Progenitor cell of endocrine pancreas (in vitro differentiated cells): Measurements from ENCODE around the gene PPM1K. TPM values are rescaled to one million over a fixed set of nuclear protein-coding genes. Genes with fewer than 3 reads are reported as not detected.

ENCODE experiments used
- DNase-seq: peaks from one replicate; pipeline ENCODE4 v3.0.0; 2021; ENCODE audit warnings: low spot score; ENCODE audit not compliant: unreplicated experiment
- H3K27ac Mint-ChIP-seq: 2 replicates; pipeline ENCODE4 v1.8.0; 2021; ENCODE audit warnings: mild to moderate bottlenecking, moderate library complexity, mixed read lengths
- H3K27me3 Mint-ChIP-seq: 2 replicates; pipeline ENCODE4 v1.8.0; 2021; ENCODE audit warnings: mixed read lengths
- H3K36me3 Mint-ChIP-seq: 2 replicates; pipeline ENCODE4 v1.8.0; 2022; ENCODE audit warnings: mixed read lengths; ENCODE audit not compliant: insufficient read depth
- H3K4me1 Mint-ChIP-seq: 2 replicates; pipeline ENCODE4 v1.8.0; 2021; ENCODE audit warnings: low read depth, mixed read lengths
- H3K4me3 Mint-ChIP-seq: 2 replicates; pipeline ENCODE4 v1.8.0; 2021; ENCODE audit warnings: low read depth, mild to moderate bottlenecking, moderate library complexity, mixed read lengths
- H3K9me3 Mint-ChIP-seq: 2 replicates; pipeline ENCODE4 v1.8.0; 2021; ENCODE audit warnings: low read depth, mixed read lengths
- total RNA-seq: library from RNA; stranded (reverse); gene quantifications from 2 replicates; pipeline ENCODE4 v1.2.1, GENCODE V29; 2021
- TF ChIP-seq, protein P1 (sequence below): fragments of 200-600 bp; sonication (generic); IDR thresholded peaks from one replicate; pipeline ENCODE4 v1.5.0; 2021; ENCODE audit warnings: antibody characterized with exemption, mild to moderate bottlenecking; ENCODE audit not compliant: unreplicated experiment

The PPM1K gene
- total RNA-seq, 1 donor from 2014 or later: 19.6 TPM

DNA sequence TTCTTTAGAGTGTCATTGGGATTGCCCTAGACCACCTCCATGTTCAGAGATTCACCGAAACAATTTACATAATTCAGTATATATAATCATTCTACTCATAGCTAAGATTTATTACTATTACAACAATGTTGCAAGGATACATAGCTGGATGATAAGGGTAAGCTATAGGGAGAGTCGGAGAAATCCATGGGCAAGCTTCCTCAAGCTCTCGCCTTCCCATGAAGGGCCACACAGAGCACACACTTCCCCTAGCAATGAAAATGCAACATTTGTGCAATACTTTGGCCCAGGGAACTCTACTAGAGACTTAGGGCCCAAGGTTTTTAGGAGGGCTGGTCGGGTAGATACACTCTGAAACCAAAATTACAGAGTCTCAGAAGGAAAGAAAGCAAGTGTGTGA, 76.2 kb downstream of the PPM1K start:
- H3K4me3 Mint-ChIP-seq: no peak overlapping the region
- peaks cover 10% of the 10 kb centered on the region for H3K27me3 Mint-ChIP-seq
- H3K27ac Mint-ChIP-seq: no peak overlapping the region
- DNase-seq: no peak
- TF ChIP-seq, protein P1, sequence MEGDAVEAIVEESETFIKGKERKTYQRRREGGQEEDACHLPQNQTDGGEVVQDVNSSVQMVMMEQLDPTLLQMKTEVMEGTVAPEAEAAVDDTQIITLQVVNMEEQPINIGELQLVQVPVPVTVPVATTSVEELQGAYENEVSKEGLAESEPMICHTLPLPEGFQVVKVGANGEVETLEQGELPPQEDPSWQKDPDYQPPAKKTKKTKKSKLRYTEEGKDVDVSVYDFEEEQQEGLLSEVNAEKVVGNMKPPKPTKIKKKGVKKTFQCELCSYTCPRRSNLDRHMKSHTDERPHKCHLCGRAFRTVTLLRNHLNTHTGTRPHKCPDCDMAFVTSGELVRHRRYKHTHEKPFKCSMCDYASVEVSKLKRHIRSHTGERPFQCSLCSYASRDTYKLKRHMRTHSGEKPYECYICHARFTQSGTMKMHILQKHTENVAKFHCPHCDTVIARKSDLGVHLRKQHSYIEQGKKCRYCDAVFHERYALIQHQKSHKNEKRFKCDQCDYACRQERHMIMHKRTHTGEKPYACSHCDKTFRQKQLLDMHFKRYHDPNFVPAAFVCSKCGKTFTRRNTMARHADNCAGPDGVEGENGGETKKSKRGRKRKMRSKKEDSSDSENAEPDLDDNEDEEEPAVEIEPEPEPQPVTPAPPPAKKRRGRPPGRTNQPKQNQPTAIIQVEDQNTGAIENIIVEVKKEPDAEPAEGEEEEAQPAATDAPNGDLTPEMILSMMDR: no peak
- H3K4me1 Mint-ChIP-seq: no peaks in the 10 kb centered on the region
- H3K9me3 Mint-ChIP-seq: peaks cover 3% of the 10 kb centered on the region
- H3K36me3 Mint-ChIP-seq: no peaks in the 10 kb centered on the region

Other genes with a start within 250 kb of the PPM1K start
- 2.3 and 2.6 TPM in 2 replicates for gene ABCG2, start 125.9 kb downstream of the PPM1K start, total RNA-seq
- 6.2 and 7.3 TPM in 2 replicates for gene HERC6, start 94.3 kb upstream of the PPM1K start, total RNA-seq
- gene HERC5, start 172.6 kb upstream of the PPM1K start, total RNA-seq: 2.6 and 3.5 TPM in 2 replicates
- 47.2 and 48.4 TPM in 2 replicates for gene PYURF, start 239.2 kb upstream of the PPM1K start, total RNA-seq